Smooth muscle cell (in vitro differentiated cells): ENCODE results near the gene CMYA5. TPM values are rescaled to one million over a fixed set of nuclear protein-coding genes. Genes with fewer than 3 reads are reported as not detected.

Source experiments
- DNase-seq: peaks from one replicate; lab custom pipeline; 2025; ENCODE audit not compliant: unreplicated experiment; lab: John Stamatoyannopoulos, UW
- H2AFZ ChIP-seq: fragments of 200-600 bp; sonication (generic); 2 replicates; pipeline ENCODE4 v1.6.0; 2016; ENCODE audit warnings: antibody characterized with exemption, low read depth, mild to moderate bottlenecking
- H3F3A ChIP-seq: fragments of 200-600 bp; sonication (generic); 2 replicates; pipeline ENCODE4 v1.6.0; 2017; ENCODE audit warnings: antibody characterized with exemption, low read depth
- H3K27ac ChIP-seq: fragments of 200-600 bp; sonication (generic); 2 replicates; pipeline ENCODE4 v1.5.1; 2016; ENCODE audit warnings: low read depth, mild to moderate bottlenecking
- H3K27me3 ChIP-seq: fragments of 200-600 bp; sonication (generic); 2 replicates; pipeline ENCODE4 v1.6.1; 2016; ENCODE audit warnings: low read depth, mild to moderate bottlenecking
- H3K36me3 ChIP-seq: fragments of 200-600 bp; sonication (generic); 2 replicates; pipeline ENCODE4 v1.5.1; 2016; ENCODE audit warnings: low read depth
- H3K4me1 ChIP-seq: fragments of 200-600 bp; sonication (generic); 2 replicates; pipeline ENCODE4 v1.5.1; 2016; ENCODE audit warnings: low read depth
- H3K4me2 ChIP-seq: fragments of 200-600 bp; sonication (generic); 2 replicates; pipeline ENCODE4 v1.6.0; 2016; ENCODE audit warnings: mild to moderate bottlenecking
- H3K4me3 ChIP-seq: fragments of 200-600 bp; sonication (generic); 2 replicates; pipeline ENCODE4 v1.5.1; 2016; ENCODE audit warnings: mild to moderate bottlenecking
- H3K79me2 ChIP-seq: fragments of 200-600 bp; sonication (generic); 2 replicates; pipeline ENCODE4 v1.6.0; 2016; ENCODE audit warnings: low read depth, mild to moderate bottlenecking
- H3K9ac ChIP-seq: fragments of 200-600 bp; sonication (generic); 2 replicates; pipeline ENCODE4 v1.6.0; 2016; ENCODE audit warnings: low read depth
- H3K9me3 ChIP-seq: fragments of 200-600 bp; sonication (generic); replicated peaks from 2 replicates; pipeline ENCODE4 v1.5.1; 2016; ENCODE audit warnings: low read depth
- H4K20me1 ChIP-seq: fragments of 200-600 bp; sonication (generic); 2 replicates; pipeline ENCODE4 v1.6.0; 2016; ENCODE audit warnings: low read depth
- CTCF ChIP-seq: fragments of 200-600 bp; sonication (generic); IDR thresholded peaks from 2 replicates; pipeline ENCODE4 v1.5.1; 2017; ENCODE audit warnings: borderline replicate concordance, mild to moderate bottlenecking, antibody characterized with exemption; ENCODE audit not compliant: insufficient read depth, poor library complexity, severe bottlenecking
- WGBS: methylation state at CpG from one replicate; pipeline ENCODE4 v1.1.7; 2016; ENCODE audit warnings: low lambda C conversion rate; 5-methylcytosine and 5-hydroxymethylcytosine counted together
- polyA plus RNA-seq: library from polyadenylated mRNA; unstranded; fragments of >200 nt; fragmentation: Nextera tagmentation; extraction: Ambion mirVana; gene quantifications from 2 replicates; pipeline ENCODE4 v1.2.1, GENCODE V29; 2016
- total RNA-seq: library from RNA; depleted of rRNA; stranded (reverse); fragments of >200 nt; gene quantifications from 2 replicates; pipeline ENCODE4 v1.2.3, GENCODE V29; 2014

Gene CMYA5
- total and polyA plus RNA-seq, 2 experiments from 2014 or later: 0.31 to 1.9 TPM

GRCh38 chr5:79707535-79707934, 17.9 kb downstream of the CMYA5 start:
- H3K4me1 ChIP-seq: peaks cover 3% of the 10 kb centered on the region
- H3K79me2 ChIP-seq: no peaks in the 10 kb centered on the region
- no peaks in the 10 kb centered on the region for H3K36me3 ChIP-seq
- H3K4me2 ChIP-seq: no peak overlapping the region
- no peak overlapping the region for H3K27ac ChIP-seq
- no peaks in the 10 kb centered on the region for H3K9me3 ChIP-seq
- no peaks in the 10 kb centered on the region for H3F3A ChIP-seq
- TF ChIP-seq CTCF: no peak
- WGBS: 84% methylated on average over 3 of the region's 3 CpGs
- no peak for DNase-seq
- H3K27me3 ChIP-seq: no peaks in the 10 kb centered on the region
- H3K9ac ChIP-seq: no peak overlapping the region
- no peak overlapping the region for H3K4me3 ChIP-seq
- H2AFZ ChIP-seq: no peak overlapping the region
- no peaks in the 10 kb centered on the region for H4K20me1 ChIP-seq

- no peaks in the 10 kb centered on the region for H3K79me2 ChIP-seq
- DNase-seq: no peak
These were observed 23.1 kb downstream of the CMYA5 start for GRCh38 chr5:79712741-79713140.

DNA sequence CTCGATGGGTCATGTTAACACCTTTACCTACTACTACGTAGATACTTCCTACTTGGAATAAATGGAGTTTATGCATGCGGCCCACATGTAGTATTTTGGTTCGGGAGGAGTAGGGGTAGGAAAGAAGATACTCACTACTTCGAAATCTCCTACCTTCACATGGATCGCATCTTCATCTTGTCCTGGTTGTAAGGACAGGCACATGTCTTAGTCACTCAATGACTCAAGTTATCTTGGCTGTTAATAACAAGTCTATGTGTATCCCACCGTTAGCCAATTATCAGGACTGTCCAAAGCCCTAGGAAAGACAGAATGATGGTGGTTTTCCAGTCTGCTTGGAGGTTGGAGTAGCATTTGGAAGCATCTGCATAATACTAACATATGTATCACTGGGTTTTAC, 24.1 kb downstream of the CMYA5 start:
- 90% methylated on average over 7 of the region's 7 CpGs for WGBS

More at GRCh38 chr5:79712741-79713140, 23.1 kb downstream of the CMYA5 start:
- Histone ChIP-seq H3K4me1 (no peaks in the 10 kb centered on the region), H3K9ac (no peak overlapping the region), H4K20me1 (no peaks in the 10 kb centered on the region), H3K36me3 (no peaks in the 10 kb centered on the region), H3K9me3 (no peaks in the 10 kb centered on the region), H3K4me2 (no peak overlapping the region), H2AFZ (no peak overlapping the region), H3F3A (no peaks in the 10 kb centered on the region), H3K4me3 (no peak overlapping the region), H3K27me3 (no peaks in the 10 kb centered on the region), H3K27ac (no peak overlapping the region)
- no peak for TF ChIP-seq CTCF

More for the DNA sequence above, 24.1 kb downstream of the CMYA5 start:
- Histone ChIP-seq H3K9me3 (no peaks in the 10 kb centered on the region), H4K20me1 (no peaks in the 10 kb centered on the region), H3K4me3 (no peak overlapping the region), H3K36me3 (no peaks in the 10 kb centered on the region), H3K27me3 (no peaks in the 10 kb centered on the region), H3K27ac (no peak overlapping the region), H3K79me2 (no peaks in the 10 kb centered on the region), H3K4me1 (no peaks in the 10 kb centered on the region), H2AFZ (no peak overlapping the region), H3K9ac (no peak overlapping the region), H3F3A (no peaks in the 10 kb centered on the region), H3K4me2 (no peak overlapping the region)
- TF ChIP-seq CTCF: no peak
- no peak for DNase-seq
